HepG2 (cell line): Measurements from ENCODE around the gene OR5K2.

Experiments used
- NFE2L2 ChIP-seq: fragments of 150-350 bp; IDR thresholded peaks from 2 replicates; pipeline ENCODE4 v1.6.1; 2014; ENCODE audit warnings: low read length
- PAX8 ChIP-seq: sonication (generic); formaldehyde crosslinking; IDR thresholded peaks from 2 replicates; pipeline ENCODE4 v1.8.0; 2022; ENCODE audit warnings: mild to moderate bottlenecking, missing genetic modification reagents, borderline replicate concordance
- TF ChIP-seq, protein P1 (sequence below), 2 experiments: fragments of 450-650 bp in 1 of 2; sonication (generic) in 1 of 2; formaldehyde crosslinking; IDR thresholded peaks; 2 replicates each; pipeline versions ENCODE4 v1.5.0 to v1.8.0; 2020 to 2022; ENCODE audit warnings: mild to moderate bottlenecking in 1 of 2, missing genetic modification reagents in 1 of 2
- TF ChIP-seq, protein P2 (sequence below): IDR thresholded peaks from 2 replicates; pipeline ENCODE4 v1.6.1; 2016; ENCODE audit warnings: low read depth, borderline replicate concordance
- TF ChIP-seq, protein P3 (sequence below): sonication (generic); formaldehyde crosslinking; IDR thresholded peaks from 2 replicates; pipeline ENCODE4 v1.5.0; 2020; ENCODE audit warnings: mild to moderate bottlenecking, missing genetic modification reagents, moderate library complexity

DNA sequence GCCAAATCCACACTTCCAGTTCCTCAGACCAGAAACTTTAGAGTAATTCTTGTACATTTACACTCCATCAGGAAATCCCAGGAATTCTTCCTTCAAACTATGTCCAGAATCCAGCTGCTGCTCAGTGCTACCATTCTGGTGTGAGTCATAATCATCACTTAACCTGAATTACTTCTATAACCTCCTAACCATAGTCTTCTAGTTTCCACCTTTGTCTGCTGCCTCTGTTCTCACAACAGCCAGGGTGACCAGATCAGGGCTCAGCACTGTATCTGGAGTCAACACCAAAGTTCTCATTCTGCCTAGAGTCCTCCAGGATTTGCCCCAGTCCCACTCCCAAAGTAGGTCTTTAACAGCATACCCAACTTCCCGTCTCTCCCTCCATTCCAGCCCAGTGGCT lies 21.9 kb downstream of the OR5K2 start:
- TF ChIP-seq PAX8 (no peak), NFE2L2 (no peak)
- TF ChIP-seq, protein P1, sequence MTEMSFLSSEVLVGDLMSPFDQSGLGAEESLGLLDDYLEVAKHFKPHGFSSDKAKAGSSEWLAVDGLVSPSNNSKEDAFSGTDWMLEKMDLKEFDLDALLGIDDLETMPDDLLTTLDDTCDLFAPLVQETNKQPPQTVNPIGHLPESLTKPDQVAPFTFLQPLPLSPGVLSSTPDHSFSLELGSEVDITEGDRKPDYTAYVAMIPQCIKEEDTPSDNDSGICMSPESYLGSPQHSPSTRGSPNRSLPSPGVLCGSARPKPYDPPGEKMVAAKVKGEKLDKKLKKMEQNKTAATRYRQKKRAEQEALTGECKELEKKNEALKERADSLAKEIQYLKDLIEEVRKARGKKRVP (CRISPR knock-in tag; IDR thresholded peaks at IDR 0.05) = no peak
- TF ChIP-seq, protein P2, sequence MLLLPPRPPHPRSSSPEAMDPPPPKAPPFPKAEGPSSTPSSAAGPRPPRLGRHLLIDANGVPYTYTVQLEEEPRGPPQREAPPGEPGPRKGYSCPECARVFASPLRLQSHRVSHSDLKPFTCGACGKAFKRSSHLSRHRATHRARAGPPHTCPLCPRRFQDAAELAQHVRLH (CRISPR knock-in tag) = no peak
- TF ChIP-seq, protein P3, sequence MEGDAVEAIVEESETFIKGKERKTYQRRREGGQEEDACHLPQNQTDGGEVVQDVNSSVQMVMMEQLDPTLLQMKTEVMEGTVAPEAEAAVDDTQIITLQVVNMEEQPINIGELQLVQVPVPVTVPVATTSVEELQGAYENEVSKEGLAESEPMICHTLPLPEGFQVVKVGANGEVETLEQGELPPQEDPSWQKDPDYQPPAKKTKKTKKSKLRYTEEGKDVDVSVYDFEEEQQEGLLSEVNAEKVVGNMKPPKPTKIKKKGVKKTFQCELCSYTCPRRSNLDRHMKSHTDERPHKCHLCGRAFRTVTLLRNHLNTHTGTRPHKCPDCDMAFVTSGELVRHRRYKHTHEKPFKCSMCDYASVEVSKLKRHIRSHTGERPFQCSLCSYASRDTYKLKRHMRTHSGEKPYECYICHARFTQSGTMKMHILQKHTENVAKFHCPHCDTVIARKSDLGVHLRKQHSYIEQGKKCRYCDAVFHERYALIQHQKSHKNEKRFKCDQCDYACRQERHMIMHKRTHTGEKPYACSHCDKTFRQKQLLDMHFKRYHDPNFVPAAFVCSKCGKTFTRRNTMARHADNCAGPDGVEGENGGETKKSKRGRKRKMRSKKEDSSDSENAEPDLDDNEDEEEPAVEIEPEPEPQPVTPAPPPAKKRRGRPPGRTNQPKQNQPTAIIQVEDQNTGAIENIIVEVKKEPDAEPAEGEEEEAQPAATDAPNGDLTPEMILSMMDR (CRISPR knock-in tag) = no peak
